Measurements from ENCODE around the gene CD52. TPM values are rescaled to one million over a fixed set of nuclear protein-coding genes. Genes with fewer than 3 reads are reported as not detected.

The CD52 gene, protein sequence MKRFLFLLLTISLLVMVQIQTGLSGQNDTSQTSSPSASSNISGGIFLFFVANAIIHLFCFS
- 9.8 TPM for total RNA-seq

DNA sequence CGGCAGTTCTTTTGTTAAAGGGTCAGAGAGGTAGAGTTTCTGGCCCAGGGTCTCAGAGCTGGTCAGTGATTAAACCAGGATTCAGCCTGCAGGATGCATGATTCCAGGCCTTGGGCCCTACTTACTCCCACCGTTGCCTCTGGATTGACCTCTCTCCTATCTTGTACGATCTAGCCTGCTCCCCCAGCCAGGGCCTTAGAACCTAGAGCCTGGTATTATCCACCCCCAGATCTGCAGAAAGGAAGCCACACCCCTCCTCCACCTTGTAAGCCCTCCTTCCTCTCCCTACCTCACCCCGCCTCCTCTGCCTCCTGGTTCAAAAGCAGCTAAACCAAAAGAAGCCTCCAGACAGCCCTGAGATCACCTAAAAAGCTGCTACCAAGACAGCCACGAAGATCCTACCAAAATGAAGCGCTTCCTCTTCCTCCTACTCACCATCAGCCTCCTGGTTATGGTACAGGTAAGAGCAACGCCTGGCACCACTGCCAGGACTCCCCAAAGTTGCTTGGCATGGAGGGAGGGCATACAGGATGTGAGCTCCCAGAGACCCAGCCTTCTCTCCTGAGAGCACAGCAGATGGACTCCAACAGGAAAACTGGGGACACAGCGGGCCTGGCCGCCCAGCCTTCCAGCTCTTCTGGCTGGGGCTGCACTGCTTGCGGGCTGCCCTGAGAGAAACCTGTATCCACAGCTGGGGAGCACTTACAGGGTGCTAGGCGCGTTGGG lies at the start of gene CD52:
TSS of gene CD52 (plus strand) at position 347 of the 726 bp plus-strand sequence. CDS start at position 407, 60 bp downstream.
- no peak for DNase-seq (ENCODE audit: low spot score)

DNA sequence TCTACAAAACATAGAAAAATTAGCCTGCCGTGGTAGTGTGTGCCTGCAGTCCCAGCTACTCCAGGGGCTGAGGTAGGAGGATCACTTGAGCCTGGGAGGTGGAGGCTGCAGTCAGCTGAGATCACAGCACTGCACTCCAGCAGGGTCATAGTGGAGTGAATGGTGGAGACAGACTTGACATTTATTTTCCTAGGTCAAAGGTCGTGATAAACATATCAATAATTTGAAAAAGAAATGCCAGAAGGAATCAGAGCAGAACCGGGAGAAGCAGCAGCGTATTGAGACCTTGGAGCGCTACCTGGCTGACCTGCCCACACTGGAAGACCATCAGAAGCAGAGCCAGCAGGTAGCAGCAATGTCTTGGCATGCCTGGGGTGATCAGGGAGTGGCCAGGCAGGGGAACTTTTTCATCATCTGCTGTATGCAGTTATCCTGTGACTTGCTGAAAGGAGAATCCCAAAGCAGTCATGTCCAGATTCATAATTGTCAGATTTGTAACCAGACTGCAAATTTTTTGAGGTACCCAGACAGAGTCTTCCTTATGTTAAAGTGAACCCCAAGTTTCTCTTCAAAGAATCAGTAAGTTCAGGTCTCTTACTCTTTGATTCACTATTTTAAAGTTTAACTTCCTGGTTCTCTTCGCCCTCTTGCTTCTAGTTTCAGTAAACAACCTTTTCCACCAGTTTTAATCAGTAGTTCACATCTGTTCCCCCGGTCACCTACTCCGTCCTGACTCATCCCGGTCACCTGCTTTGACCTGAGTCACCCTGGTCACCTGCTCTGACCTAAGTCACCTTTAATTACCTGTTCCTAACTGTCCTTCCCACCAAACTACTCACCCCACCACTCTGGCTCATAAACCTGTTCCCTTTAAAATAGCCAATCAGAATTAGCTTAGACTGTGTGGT lies 49.2 kb upstream of the CD52 start:
- no peak for DNase-seq (ENCODE audit: low spot score)

DNA sequence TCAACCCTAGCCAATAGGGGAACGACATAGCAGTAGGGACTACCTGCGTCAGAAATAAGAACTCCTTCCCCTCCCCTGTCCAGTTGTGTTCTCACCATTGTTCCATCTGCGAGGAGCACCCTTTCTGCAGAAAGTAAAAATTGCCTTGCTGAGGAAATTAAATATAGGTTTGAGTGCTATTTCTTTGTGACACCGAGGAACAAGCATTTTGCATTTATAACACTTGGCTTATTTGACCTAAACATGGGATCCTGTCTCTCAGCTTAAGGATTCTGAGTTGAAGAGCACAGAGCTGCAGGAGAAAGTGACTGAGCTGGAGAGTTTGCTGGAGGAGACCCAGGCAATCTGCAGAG lies 48.6 kb upstream of the CD52 start:
- DNase-seq (ENCODE audit: low spot score): no peak

DNA sequence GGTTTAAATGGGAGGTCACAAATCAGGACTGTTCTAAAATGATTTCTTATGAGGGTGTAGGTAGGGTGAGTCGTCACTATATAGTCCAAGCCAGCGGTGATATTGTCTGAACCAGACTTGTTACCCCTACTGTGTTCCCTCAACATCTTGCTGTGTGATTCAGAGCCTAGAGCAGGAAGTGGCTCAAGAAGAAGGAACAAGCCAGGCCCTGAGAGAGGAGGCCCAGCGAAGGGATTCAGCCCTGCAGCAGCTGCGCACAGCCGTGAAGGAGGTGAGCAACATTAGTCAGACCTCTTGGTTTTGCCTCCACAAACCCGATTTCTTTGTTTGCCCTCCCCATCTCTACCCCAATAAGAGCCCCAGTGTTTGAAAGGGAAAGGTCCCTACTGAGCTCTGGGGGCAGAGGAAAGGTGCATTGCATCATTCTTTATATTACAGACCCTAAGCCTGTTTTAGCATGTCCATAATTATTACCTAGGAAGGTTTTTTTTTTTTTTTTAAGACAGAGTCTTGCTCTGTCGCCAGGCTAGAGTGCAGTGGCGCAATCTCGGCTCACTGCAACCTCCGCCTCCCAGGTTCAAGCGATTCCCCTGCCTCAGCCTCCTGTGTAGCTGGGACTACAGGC lies 42.8 kb upstream of the CD52 start:
- no peak for DNase-seq (ENCODE audit: low spot score)

DNA sequence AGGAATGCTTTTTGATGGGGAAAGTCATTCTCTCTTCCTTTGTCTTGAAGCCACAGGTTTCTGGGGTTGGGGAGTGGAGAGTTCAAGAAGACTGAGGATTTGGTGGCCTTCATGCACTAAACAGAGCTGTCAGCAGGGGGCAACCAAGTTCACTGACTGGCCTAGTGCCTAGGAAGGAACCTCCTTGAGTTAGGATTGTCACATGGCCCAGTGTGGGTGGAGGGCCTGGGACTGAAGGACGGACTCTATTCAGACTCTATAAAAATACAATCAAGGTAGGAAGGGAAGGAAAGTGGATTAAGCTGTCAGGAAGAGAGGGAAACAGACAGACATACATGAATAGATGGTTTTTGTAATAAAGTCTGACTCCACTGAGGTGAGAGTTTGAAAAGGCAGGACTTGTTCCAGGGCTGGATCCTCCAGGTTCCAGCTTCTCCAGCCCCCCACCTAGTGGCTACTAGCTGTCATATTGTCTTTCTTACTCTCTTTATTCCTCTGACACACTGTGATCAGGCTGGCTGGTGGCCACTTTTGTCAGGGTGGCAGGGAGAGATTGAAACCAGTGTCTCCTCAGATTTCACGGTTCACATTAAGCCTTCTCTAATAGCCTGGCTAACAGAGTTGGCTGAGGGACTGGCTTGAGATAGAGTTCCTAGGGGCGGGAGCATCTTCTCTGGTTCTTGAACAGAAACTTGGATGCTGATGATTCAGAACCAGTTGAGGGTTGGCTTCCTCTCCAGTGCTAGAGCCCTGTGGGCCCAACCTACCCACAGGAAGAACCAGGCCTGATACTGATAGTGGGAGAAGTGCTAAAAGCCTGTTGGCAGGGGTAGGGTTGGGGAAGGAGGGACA lies 42.0 kb upstream of the CD52 start:
- DNase-seq (ENCODE audit: low spot score): peak; percentile 87

DNA sequence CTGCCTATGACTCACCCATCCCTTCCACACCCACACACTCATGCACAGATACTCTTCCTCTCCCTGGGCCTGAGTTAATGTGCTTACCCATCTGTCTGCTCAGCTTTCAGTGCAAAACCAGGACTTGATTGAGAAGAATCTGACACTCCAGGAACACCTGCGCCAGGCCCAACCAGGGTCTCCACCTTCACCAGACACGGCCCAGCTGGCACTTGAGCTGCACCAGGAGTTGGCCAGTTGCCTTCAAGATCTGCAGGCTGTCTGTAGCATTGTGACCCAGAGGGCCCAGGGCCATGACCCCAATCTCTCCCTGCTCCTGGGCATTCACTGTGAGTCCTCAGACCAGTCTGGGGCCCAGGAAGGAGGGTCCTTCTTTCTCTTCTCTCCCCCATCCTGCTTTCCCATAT lies 41.3 kb upstream of the CD52 start:
- DNase-seq (ENCODE audit: low spot score): no peak

DNA sequence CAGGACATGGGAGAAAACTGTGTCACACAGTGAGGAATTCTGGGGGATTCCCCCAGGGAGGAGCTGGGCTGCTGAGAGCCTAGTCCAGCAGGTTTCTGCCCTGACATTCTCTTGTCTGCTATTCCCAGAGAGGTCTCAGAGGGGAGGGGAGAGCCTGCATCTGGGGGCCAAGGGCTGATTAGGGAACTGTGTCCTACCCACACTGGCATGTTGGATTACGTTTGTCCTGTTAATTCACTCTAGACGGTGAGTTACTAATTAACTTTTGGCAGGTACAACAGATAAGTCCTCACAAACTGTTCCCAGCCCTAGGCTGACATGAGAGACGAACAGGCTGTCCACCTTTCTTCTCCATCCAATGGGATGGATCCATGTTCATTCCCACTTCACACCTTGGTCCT lies 40.5 kb upstream of the CD52 start:
- no peak for DNase-seq (ENCODE audit: low spot score)

DNA sequence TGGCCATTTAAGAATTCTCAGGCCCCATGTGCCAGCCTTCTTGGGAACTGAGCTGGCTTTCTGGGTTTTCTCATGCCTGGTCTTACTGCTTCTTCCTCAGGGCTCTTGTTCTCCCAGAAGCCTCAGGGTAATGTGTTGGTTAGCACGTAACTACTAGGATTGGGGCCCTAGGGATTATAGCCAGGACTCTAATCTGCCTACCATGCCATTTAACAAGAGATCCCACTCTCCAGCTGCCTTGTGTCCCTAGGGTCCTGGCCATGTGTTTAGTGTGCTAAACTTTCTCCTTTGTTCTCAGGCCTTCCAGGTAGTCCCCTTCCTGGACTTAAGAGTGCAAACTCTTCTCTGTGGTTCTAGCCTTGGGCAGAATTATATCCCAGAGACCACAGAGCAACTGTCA lies 40.0 kb upstream of the CD52 start:
- DNase-seq (ENCODE audit: low spot score): no peak

DNA sequence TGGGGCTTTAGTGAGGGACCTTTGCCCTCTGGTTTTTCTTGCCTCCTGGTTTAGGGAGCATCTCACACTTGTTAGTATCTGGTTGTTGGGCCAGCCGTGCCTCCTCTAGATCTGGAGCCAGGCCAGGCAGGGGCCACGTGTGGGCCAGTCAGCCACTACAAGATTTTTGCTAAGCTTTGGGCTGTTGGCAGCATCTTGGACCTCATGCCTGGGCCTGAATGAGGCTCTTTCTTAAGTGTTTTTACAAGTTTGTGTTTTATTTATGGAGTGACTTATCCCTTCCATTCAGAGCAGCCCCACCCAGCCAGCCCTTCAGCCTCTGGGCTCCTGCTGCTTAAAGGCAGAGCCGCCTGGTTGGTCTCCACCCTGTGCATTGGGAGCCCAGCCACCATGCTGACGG lies 39.5 kb upstream of the CD52 start:
- peak; percentile 82 for DNase-seq (ENCODE audit: low spot score)

DNA sequence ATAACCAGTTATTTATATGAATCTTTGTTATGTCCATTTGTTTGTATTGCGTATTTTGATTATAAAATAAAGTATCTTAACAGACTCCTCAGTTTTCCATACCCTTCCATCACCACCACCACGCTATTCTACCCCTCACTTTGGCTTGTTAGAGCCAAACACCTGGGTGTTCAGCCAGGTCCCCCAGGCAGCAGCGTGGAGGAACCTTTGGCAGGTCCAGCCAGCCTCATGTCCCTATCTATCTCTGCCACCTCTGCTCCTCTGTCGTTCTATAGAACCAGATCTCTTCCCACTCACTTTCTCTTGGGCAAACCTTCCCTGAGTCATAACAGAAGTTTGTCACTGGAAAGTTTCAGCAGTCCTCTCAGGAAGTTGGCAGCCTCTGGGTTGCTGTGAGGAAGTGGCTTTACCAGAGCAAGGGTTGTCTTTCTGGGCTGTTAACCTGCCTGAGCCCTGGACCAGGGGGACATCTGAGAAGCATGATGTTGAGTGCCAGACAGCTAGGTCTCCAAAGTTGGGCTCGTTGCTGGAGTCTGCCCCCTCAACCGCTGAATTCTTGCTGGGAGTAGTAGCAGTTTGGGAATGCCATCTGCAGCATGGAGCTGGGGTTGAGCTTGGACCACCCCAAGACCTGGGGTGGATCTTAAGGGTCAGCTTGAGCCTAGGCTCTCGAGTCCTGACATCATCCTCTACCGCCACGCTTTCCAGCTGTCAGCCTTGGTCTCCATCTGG lies 38.9 kb upstream of the CD52 start:
- DNase-seq (ENCODE audit: low spot score): no peak

DNA sequence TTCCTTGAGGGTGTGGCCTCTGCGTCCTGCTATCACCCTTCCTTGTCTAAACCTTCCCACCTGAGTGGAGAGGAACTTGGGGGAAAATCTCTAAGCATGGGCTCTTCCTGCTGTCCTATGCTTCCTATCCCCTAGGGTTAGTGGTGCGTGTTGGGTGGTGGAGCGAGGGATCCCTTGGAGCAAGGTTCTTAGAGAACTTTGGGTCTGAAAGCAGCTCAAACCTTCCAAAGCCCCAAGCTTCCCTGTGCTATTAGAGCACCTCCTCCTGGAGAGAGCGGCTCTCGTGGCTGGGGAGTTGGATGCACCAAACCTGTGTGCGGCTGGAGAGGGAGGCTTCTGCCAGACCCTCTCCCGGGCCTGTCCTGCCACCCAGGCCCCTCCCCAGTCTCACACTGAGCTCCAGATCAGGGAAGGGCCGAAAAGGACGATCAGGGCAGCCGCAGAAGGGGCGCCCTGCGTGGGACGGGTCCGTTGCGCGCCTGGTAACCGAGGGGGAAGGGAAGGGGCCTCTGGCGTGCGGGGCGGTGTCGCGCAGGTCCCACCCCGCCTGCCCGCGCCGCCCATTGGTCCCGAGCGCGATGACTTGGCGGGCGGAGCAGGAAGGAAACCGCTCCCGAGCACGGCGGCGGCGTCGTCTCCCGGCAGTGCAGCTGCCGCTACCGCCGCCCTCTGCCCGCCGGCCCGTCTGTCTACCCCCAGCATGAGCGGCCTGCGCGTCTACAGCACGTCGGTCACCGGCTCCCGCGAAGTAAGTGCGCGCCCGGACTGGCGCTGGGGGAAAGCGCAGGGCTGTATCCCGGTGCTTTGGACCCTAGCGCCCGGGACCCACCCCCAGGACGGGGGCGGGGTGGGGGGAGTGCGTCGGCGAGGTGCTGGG lies 38.1 kb upstream of the CD52 start, which contains the start of gene SH3BGRL3:
TSS of gene SH3BGRL3 (plus strand) at position 631 of the 877 bp plus-strand sequence. CDS start at position 701, 70 bp downstream.
- DNase-seq (ENCODE audit: low spot score): peak; percentile 88

DNA sequence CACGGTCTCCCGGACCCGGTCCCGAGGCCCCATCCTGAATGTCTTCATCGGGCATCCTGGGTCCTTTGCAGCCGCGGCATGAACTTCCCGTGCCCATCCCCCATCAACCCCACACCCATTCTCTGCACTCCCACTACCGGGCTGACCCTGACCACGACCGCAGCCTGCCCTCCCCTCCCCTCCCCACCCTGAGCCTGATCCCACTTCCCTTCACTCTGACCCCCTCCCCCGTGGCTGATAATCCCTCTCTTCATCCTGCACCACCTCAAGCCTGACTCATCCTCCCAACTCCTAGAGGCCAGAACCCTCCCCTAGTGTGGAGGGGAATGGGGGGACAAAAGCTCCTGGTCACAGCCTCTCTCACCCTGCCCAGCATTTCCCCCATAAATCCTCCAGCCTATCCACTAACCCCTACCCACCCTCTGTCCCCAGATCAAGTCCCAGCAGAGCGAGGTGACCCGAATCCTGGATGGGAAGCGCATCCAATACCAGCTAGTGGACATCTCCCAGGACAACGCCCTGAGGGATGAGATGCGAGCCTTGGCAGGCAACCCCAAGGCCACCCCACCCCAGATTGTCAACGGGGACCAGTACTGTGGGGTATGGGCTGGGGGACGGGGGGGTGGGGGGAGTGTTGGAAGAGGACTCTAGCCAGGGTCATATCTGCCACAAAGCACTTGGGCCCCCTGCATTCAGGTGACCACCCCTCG lies 37.3 kb upstream of the CD52 start:
- no peak for DNase-seq (ENCODE audit: low spot score)

DNA sequence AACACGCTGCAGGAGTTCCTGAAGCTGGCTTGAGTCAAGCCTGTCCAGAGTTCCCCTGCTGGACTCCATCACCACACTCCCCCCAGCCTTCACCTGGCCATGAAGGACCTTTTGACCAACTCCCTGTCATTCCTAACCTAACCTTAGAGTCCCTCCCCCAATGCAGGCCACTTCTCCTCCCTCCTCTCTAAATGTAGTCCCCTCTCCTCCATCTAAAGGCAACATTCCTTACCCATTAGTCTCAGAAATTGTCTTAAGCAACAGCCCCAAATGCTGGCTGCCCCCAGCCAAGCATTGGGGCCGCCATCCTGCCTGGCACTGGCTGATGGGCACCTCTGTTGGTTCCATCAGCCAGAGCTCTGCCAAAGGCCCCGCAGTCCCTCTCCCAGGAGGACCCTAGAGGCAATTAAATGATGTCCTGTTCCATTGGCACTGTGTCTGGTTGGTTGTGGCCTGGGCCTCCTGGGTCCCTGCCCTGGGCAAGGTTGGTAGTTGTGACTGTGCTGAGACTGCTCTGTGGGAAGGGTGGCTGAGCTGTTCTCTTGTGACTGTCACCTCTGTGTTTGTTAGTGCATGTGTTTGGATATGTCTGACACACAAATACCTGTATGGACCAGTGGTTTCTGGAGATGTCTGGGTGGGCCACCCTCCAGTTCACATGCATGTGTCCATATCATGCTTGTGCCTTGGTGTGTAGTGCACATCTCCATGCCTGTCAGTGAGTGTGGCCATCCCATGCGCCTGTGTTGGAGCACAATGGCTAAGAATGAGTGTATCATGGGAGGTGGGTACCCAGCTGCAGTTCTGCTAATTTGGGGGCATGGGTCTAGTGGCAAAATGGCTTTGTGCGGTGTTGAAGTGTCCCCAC lies 36.4 kb upstream of the CD52 start:
- DNase-seq (ENCODE audit: low spot score): no peak

DNA sequence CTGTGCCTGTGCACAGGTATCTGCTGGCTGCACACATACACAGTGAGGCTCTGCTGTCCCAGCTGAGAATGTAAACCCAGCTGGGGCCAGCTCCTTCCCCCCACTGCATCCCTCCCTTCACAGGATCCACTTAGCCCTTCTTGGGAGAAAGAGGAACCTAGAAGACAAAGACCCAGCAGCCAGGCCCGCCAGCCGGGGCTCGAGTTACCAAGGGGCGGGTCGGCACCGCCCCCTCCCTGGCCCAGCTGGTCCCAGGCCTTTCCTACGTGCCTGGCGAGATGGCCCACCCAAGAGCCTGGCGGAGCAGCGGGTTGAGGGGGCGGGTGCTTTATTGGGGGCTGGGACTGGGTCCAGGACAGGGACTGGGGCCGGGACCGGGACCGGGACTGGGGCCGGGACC lies 35.8 kb upstream of the CD52 start:
- DNase-seq (ENCODE audit: low spot score): no peak

DNA sequence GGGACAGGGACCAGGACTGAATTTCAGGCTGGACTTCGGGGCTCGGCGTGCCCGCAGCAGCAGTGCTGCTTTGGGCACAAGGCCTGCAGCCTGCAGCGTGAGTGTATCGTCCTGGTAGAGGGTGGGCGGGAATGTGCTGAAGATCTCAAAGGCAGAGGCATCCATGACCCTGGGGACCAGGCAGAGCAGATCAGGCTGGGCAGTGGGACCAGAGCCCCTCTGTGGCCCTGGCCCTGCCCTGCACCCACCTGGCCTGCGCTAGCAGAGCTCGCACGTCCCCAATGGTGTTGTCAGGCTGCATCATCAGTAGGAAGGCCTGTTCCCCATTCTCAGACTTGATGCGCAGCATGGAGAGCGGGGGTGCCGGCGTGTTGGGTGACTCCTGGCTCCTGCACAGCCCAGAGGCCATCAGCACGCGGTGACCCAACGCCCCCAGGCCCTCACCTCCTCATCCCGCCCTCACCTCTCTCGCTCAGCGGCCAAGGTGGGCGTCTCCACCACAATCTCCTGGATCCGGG lies 35.3 kb upstream of the CD52 start:
- no peak for DNase-seq (ENCODE audit: low spot score)

DNA sequence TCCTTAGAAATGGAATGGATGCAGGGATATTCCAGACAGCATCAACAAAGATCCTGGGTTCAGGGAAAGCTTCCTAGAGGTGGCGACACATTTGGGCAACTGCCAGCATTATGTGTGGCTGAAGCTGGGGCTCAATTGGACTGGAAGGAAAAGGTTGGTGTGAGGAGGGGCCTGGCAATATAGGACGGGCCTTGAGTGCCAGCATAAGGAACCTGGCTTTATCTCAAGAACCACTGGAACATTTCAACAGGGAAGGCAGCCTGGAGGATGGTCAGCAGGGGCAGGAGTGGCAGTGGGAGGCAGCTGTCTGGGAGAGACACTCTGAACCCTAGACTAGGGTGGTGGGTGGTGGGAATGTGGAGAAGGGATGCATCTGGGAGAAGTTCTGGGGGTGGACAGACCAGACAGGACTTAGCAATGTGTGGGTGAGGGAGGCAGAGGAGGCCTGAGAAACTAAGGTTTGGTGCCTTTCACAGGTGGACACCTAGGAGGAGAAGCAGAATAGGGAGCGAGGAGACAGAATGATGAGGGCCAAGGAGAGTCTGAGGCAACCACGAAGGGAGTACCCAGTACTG lies 34.4 kb upstream of the CD52 start:
- DNase-seq (ENCODE audit: low spot score): no peak

DNA sequence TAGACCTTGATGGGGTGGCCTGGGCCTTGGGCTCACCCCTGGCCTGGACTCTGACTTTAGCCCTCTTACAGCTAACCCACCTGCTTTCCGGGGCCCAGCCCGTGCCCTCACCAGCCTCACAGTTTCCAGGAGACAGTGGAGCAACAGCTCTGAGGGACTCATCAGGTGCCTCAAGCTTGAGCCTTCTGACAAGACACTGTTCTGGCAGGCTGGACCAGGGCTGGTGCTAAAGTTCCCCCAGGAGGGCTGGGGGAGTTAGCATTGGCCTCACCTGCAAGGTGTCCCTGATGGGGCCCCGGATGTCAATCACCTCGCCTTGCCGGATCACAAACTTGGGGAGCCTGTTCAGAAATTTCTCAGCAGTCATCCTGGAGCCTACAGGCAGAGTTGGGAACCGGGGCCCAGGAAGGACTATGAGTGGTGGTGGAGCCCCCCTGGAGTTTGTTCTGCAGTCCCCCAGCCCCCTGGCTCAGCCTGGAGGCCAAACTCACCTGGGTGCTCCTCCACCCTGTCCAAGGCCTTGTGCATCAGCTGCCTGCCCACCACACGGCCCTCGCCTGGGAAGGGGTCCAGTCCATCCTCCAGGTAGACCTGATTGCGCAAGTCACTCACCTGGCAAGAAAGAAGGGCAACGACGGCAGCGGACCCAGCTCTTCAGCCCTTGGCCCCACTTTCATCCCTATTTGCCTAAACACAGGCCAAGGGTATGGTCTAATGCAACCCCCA lies 33.7 kb upstream of the CD52 start:
- DNase-seq (ENCODE audit: low spot score): no peak

Measured in ureter (tissue), 1 donor.